Urinary bladder (tissue), 4 donors: ENCODE data around the gene ZSCAN20. TPM values are rescaled to one million over a fixed set of nuclear protein-coding genes. Genes with fewer than 3 reads are reported as not detected.

Source experiments
- DNase-seq: peaks from one replicate; pipeline ENCODE4 v3.0.0-alpha.2; 2015; ENCODE audit errors: extremely low spot score
- H3K27ac ChIP-seq: one replicate; pipeline ENCODE4 v1.5.1; 2013; ENCODE audit warnings: low read depth, mild to moderate bottlenecking, moderate library complexity
- H3K36me3 ChIP-seq: one replicate; pipeline ENCODE4 v1.6.1; 2013; ENCODE audit warnings: mild to moderate bottlenecking, moderate library complexity; ENCODE audit not compliant: insufficient read depth
- H3K4me1 ChIP-seq: one replicate; pipeline ENCODE4 v1.6.1; 2013; ENCODE audit warnings: mild to moderate bottlenecking, moderate library complexity; ENCODE audit not compliant: insufficient read depth
- H3K4me3 ChIP-seq: one replicate; pipeline ENCODE4 v1.5.1; 2013; ENCODE audit warnings: low read depth, low read length
- whole genome bisulfite sequencing: extraction: QIAGEN DNeasy Blood & Tissue Kit; methylation state at CpG from one replicate; pipeline ENCODE4 v1.1.7; 2013; 5-methylcytosine and 5-hydroxymethylcytosine counted together
- polyA plus RNA-seq: library from polyadenylated mRNA; stranded (reverse); fragments of 200-250 nt; gene quantifications from one replicate; pipeline ENCODE4 v1.2.3, GENCODE V29; 2013
- total RNA-seq: library from RNA; depleted of rRNA; stranded (reverse); fragments of >200 nt; gene quantifications from one replicate; pipeline ENCODE4 v1.2.3, GENCODE V29; 2014
- donor health status: healthy with polysubstance abuse.
- donor health status: healthy.

Gene ZSCAN20
- total and polyA plus RNA-seq, 2 donors, result 2.4 to 11.6 TPM

- DNase-seq, result no peak
- 83% methylated on average over 8 of the region's 8 CpGs for WGBS
Measured at GRCh38 chr1:33515112-33515511, 42.7 kb downstream of the ZSCAN20 start.

GRCh38 chr1:33515607-33516006, 43.2 kb downstream of the ZSCAN20 start:
- 59% methylated on average over 2 of the region's 2 CpGs for WGBS
- no peak for DNase-seq
- Histone ChIP-seq H3K36me3 (no peaks in the 10 kb centered on the region), H3K4me3 (no peak overlapping the region), H3K27ac (no peak overlapping the region), H3K4me1 (no peaks in the 10 kb centered on the region)

More at GRCh38 chr1:33515112-33515511, 42.7 kb downstream of the ZSCAN20 start:
- no peak overlapping the region for H3K4me3 ChIP-seq
- no peak overlapping the region for H3K27ac ChIP-seq
- H3K36me3 ChIP-seq, result no peaks in the 10 kb centered on the region
- no peaks in the 10 kb centered on the region for H3K4me1 ChIP-seq

GRCh38 chr1:33516428-33516827, 44.0 kb downstream of the ZSCAN20 start:
- WGBS, result 91% methylated on average over 9 of the region's 9 CpGs
- Histone ChIP-seq H3K4me3 (no peak overlapping the region), H3K36me3 (no peaks in the 10 kb centered on the region), H3K4me1 (no peaks in the 10 kb centered on the region), H3K27ac (no peak overlapping the region)
- no peak for DNase-seq

GRCh38 chr1:33516891-33517567, 44.6 kb downstream of the ZSCAN20 start:
- no peak overlapping the region for H3K4me3 ChIP-seq
- 67% methylated on average over 8 of the region's 8 CpGs for WGBS
- DNase-seq, result no peak
- no peak overlapping the region for H3K27ac ChIP-seq
- H3K4me1 ChIP-seq, result no peaks in the 10 kb centered on the region
- no peaks in the 10 kb centered on the region for H3K36me3 ChIP-seq

- no peaks in the 10 kb centered on the region for H3K36me3 ChIP-seq
- H3K4me3 ChIP-seq, result no peak overlapping the region
- H3K4me1 ChIP-seq, result no peaks in the 10 kb centered on the region
- no peak overlapping the region for H3K27ac ChIP-seq
- 40% methylated on average over 12 of the region's 12 CpGs for WGBS
- no peak for DNase-seq
Measured at GRCh38 chr1:33517596-33518250, 45.3 kb downstream of the ZSCAN20 start.

DNA sequence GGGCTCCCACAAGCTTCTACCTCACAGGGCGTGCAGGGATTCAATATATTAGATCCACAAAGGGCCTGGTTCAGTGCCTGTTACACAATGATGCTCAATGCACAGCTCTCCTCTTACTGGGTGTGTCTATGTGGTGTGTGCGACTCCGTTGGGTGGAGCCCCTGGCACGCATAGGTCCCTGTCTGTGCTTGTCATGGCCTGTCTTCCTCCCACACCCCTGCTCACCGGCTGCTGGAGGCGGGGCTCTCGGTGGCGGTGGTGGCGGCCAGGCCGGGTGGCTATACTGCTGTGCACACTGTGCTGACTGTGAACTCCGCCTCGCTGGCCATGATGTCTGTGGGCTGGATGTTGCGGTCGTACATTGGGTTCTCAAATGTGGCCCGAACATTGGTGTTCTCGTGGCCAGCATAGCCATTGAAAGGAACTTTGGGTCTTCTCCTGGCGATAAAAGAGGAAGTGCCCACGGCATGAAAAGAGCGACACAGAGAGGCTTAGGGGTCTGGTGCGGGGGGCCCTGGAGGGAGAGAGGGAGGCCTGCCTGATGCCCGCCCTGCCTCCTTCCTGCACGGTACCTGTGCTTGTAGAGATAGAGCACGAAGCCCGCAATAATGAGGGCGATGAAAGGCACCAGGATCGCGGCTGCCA, 46.9 kb downstream of the ZSCAN20 start:
- no peak overlapping the region for H3K27ac ChIP-seq
- DNase-seq, result no peak

DNA sequence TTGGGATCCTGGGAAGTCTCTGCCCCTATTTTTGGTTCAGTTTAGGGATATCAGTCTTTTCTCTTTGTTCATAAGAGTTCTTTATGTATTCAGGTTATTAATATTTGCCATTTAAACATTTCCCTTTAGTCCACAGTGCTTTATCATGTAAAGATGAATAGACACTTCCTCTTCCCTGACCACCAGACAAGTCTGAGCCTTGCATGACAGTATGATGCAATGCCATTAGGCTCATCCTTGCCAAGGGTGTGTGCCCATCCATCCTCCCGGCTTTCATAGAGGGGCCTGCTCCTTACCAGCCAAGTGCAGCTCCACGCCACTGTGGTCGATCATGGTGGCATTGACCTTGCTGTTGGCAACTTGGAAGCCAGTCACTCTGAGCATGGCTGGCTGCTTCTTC, 52.1 kb downstream of the ZSCAN20 start:
- DNase-seq, result no peak
- Histone ChIP-seq H3K36me3 (no peaks in the 10 kb centered on the region), H3K27ac (no peak overlapping the region), H3K4me1 (no peaks in the 10 kb centered on the region), H3K4me3 (no peak overlapping the region)
- WGBS, result 92% methylated on average over 3 of the region's 3 CpGs

More for the DNA sequence above, 46.9 kb downstream of the ZSCAN20 start:
- Histone ChIP-seq H3K4me3 (no peak overlapping the region), H3K36me3 (no peaks in the 10 kb centered on the region), H3K4me1 (no peaks in the 10 kb centered on the region)
- WGBS, result 91% methylated on average over 27 of the region's 27 CpGs

GRCh38 chr1:33527934-33528333, 55.5 kb downstream of the ZSCAN20 start:
- no peak for DNase-seq
- H3K4me3 ChIP-seq, result no peak overlapping the region
- WGBS, result 89% methylated on average over 4 of the region's 4 CpGs
- H3K4me1 ChIP-seq, result no peaks in the 10 kb centered on the region
- H3K27ac ChIP-seq, result no peak overlapping the region
- no peaks in the 10 kb centered on the region for H3K36me3 ChIP-seq

DNA sequence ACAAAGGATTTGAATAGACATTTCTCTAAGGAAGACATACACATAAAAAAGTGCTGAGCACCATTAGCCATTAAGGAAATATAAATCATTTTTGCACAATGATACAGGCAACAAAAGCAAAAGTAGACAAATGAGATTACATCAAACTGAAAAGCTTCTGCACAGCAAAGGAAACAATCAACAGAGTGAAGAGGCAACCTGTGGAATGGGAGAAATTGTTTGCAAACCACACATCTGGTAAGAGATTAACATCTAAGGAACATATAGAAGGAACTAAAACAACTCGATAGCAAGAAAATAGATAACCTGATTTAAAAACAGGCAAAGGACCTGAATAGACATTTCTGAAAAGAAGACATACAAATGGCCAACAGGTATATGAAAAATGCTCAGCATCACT, 57.5 kb downstream of the ZSCAN20 start:
- whole genome bisulfite sequencing, result 62% methylated on average over 1 of the region's 1 CpG

DNA sequence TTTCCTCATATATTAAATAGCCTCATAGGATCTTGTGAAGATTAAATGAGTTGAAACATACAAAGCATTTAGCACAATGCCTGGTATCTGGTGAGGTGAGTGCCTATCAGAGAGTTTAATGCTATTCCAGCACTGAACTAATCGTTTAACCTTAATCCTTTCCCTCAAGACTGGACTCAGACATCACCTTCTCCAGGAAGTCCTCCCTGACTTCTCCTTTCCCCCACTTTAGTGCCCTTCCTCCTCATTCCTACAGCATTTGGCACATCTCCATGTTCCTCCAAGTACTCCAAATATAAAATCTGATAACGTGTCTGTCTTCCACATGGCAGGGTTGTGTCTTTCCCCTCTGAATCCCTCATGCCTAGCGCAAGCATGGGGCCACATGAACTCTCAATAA, 59.8 kb downstream of the ZSCAN20 start:
- 65% methylated on average over 3 of the region's 3 CpGs for WGBS
- no peak for DNase-seq

More for the DNA sequence above, 57.5 kb downstream of the ZSCAN20 start:
- Histone ChIP-seq H3K4me3 (no peak overlapping the region), H3K36me3 (no peaks in the 10 kb centered on the region), H3K4me1 (no peaks in the 10 kb centered on the region), H3K27ac (no peak overlapping the region)
- DNase-seq, result no peak

GRCh38 chr1:33532936-33533335, 60.5 kb downstream of the ZSCAN20 start:
- Histone ChIP-seq H3K27ac (no peak overlapping the region), H3K4me3 (no peak overlapping the region), H3K4me1 (no peaks in the 10 kb centered on the region), H3K36me3 (no peaks in the 10 kb centered on the region)
- DNase-seq, result no peak
- WGBS, result 90% methylated on average over 13 of the region's 13 CpGs

More for the DNA sequence above, 59.8 kb downstream of the ZSCAN20 start:
- H3K4me3 ChIP-seq, result no peak overlapping the region
- H3K4me1 ChIP-seq, result no peaks in the 10 kb centered on the region
- H3K27ac ChIP-seq, result no peak overlapping the region
- H3K36me3 ChIP-seq, result no peaks in the 10 kb centered on the region

DNA sequence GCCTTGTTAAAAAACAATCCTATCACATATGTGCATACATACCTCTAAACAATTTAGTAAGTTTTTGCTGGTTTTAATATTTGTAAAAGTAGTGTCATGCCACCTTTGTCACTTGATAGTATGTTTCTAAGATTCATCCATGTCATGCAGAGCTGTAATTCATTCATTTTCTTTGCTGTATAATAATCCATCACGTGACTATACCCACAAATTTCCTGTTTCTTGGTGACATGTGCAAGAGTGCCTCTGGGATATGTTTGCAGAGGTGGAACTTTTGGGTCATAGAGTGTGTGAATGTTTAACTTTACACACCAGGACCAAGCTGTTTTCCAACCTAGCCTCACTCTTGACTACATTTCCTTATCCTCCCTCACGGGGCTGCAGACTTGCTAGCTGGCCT, 62.9 kb downstream of the ZSCAN20 start:
- DNase-seq, result no peak
- Histone ChIP-seq H3K4me1 (no peaks in the 10 kb centered on the region), H3K27ac (no peak overlapping the region), H3K36me3 (no peaks in the 10 kb centered on the region), H3K4me3 (no peak overlapping the region)
- WGBS, result 78% methylated on average over 2 of the region's 2 CpGs

DNA sequence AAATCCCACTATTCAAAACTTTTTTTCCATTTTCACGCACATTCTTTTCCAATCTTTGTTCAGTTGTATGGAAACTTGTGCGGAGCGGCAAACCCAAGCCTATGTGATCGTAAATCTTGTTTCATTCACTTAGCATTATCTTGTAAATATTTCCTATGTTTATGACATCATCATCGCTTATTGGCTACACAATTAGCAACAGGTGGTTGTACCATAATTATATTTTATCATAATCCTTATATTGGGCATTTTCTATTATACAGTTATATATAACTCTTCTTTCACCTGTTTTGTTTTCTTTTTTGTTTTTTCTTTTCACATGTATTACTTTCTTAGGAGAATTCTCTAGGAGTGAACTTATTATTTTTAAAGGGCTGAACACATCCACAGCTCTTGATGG, 65.4 kb downstream of the ZSCAN20 start:
- no peak overlapping the region for H3K4me3 ChIP-seq
- WGBS, result 90% methylated on average over 5 of the region's 5 CpGs
- no peak for DNase-seq
- H3K27ac ChIP-seq, result no peak overlapping the region
- no peaks in the 10 kb centered on the region for H3K4me1 ChIP-seq
- H3K36me3 ChIP-seq, result no peaks in the 10 kb centered on the region

GRCh38 chr1:33541966-33542365, 69.5 kb downstream of the ZSCAN20 start:
- H3K4me1 ChIP-seq, result no peaks in the 10 kb centered on the region
- 91% methylated on average over 6 of the region's 6 CpGs for WGBS
- no peak overlapping the region for H3K27ac ChIP-seq
- H3K36me3 ChIP-seq, result no peaks in the 10 kb centered on the region
- no peak for DNase-seq
- H3K4me3 ChIP-seq, result no peak overlapping the region
